Right atrium auricular region (tissue), 2 donors: Measurements from ENCODE around the gene FYB1. TPM values are rescaled to one million over a fixed set of nuclear protein-coding genes. Genes with fewer than 3 reads are reported as not detected.

Source experiments
- DNase-seq: peaks from one replicate; pipeline ENCODE4 v3.0.0-alpha.2; 2019; ENCODE audit warnings: low spot score
- H3K27ac ChIP-seq, 2 donors: fragments of 200-600 bp; sonication (generic); 1 replicate in 1 of 2; 2 replicates in 1 of 2; pipeline ENCODE4 v1.5.1; 2016 to 2019
- H3K27me3 ChIP-seq, 2 donors: fragments of 200-600 bp; sonication (generic); one replicate each; pipeline versions ENCODE4 v1.5.1 to v1.6.0; 2017 to 2019
- H3K36me3 ChIP-seq: fragments of 200-600 bp; sonication (generic); one replicate; pipeline ENCODE4 v1.5.1; 2016
- H3K4me1 ChIP-seq, 2 donors: fragments of 200-600 bp; sonication (generic); one replicate each; pipeline versions ENCODE4 v1.5.1 to v1.6.0; 2017 to 2019
- H3K4me3 ChIP-seq, 2 donors: fragments of 200-600 bp; sonication (generic); 1 replicate in 1 of 2; 2 replicates in 1 of 2; pipeline ENCODE4 v1.5.1; 2017 to 2019; ENCODE audit warnings: mild to moderate bottlenecking in 1 of 2, moderate library complexity in 1 of 2
- H3K9me3 ChIP-seq, 2 donors: fragments of 200-600 bp; sonication (generic); one replicate each; pipeline ENCODE4 v1.5.1; 2019
- total RNA-seq, 2 donors: library from RNA; depleted of rRNA; stranded (reverse); fragments of >200 nt; gene quantifications; one replicate each; pipeline ENCODE4 v1.1.0, GENCODE V29; 2016
- TF ChIP-seq, protein P1 (sequence below), 2 donors: fragments of 200-600 bp; sonication (generic); IDR thresholded peaks; one replicate each; pipeline ENCODE4 v1.5.1; 2019; ENCODE audit warnings: antibody characterized with exemption in 2 of 2

Gene FYB1, protein sequence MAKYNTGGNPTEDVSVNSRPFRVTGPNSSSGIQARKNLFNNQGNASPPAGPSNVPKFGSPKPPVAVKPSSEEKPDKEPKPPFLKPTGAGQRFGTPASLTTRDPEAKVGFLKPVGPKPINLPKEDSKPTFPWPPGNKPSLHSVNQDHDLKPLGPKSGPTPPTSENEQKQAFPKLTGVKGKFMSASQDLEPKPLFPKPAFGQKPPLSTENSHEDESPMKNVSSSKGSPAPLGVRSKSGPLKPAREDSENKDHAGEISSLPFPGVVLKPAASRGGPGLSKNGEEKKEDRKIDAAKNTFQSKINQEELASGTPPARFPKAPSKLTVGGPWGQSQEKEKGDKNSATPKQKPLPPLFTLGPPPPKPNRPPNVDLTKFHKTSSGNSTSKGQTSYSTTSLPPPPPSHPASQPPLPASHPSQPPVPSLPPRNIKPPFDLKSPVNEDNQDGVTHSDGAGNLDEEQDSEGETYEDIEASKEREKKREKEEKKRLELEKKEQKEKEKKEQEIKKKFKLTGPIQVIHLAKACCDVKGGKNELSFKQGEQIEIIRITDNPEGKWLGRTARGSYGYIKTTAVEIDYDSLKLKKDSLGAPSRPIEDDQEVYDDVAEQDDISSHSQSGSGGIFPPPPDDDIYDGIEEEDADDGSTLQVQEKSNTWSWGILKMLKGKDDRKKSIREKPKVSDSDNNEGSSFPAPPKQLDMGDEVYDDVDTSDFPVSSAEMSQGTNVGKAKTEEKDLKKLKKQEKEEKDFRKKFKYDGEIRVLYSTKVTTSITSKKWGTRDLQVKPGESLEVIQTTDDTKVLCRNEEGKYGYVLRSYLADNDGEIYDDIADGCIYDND
- total RNA-seq, result 1 to 10 TPM; 1.8 to 8.4 TPM

DNA sequence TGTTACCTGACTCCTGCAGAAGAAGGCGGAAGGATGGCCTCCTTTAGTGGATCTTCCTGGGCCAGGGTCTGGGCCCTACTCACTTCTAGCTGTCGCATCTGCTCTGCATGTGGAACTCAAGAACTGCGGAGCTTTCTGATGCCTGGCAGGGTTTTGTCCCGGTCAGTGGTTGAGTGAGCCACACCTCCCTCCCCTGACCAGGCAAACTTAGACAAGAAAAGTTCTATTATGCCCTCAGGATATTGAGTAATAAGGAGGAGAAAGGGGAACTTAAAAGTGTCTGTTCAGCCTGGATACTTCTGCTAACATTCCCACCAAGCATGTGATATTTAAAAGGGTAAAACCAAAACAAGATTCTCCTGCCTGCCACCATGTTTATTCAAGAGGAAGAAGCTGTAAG is at the start of gene FYB1:
Gene FYB1 (minus strand): TSS at position 127 of the 400 bp plus-strand sequence. CDS start 16,603 bp downstream, outside the sequence.
- TF ChIP-seq, protein P1, sequence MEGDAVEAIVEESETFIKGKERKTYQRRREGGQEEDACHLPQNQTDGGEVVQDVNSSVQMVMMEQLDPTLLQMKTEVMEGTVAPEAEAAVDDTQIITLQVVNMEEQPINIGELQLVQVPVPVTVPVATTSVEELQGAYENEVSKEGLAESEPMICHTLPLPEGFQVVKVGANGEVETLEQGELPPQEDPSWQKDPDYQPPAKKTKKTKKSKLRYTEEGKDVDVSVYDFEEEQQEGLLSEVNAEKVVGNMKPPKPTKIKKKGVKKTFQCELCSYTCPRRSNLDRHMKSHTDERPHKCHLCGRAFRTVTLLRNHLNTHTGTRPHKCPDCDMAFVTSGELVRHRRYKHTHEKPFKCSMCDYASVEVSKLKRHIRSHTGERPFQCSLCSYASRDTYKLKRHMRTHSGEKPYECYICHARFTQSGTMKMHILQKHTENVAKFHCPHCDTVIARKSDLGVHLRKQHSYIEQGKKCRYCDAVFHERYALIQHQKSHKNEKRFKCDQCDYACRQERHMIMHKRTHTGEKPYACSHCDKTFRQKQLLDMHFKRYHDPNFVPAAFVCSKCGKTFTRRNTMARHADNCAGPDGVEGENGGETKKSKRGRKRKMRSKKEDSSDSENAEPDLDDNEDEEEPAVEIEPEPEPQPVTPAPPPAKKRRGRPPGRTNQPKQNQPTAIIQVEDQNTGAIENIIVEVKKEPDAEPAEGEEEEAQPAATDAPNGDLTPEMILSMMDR (IDR thresholded peaks at IDR 0.05), result no peak
- no peaks in the 10 kb centered on the region for H3K9me3 ChIP-seq
- H3K27me3 ChIP-seq, result no peaks in the 10 kb centered on the region
- peak; percentile 68 for DNase-seq
- peak within 1 kb of the TSS in 1 of 2 donors; percentile 4 for H3K4me3 ChIP-seq
- no peaks in the 10 kb centered on the region for H3K36me3 ChIP-seq
- peaks cover 0 to 12% of the 10 kb centered on the region in 2 donors for H3K4me1 ChIP-seq
- peak within 1 kb of the TSS; percentile 22 to 51 for H3K27ac ChIP-seq

DNA sequence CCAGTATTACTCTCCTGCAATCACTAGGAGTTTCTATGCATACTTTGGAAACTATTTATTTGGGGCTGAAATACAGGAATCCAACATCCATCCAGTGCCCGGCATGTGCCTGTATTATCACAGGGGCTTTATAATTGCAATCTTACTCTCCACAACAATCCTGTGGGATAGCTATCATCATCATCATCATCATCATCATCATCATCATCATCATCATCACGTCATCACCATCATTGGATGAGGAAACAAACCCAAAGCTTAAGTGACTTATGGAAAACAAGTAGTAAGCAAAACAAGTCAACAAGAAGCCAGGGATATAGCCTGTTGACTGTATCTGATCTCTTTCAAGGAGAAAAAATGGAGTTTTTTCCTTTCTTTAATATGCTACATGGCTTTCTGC is 47.8 kb upstream of the FYB1 start:
- H3K27ac ChIP-seq, result no peak overlapping the region
- H3K4me1 ChIP-seq, result no peaks in the 10 kb centered on the region
- no peaks in the 10 kb centered on the region for H3K27me3 ChIP-seq
- H3K4me3 ChIP-seq, result no peak overlapping the region
- no peak for DNase-seq
- H3K36me3 ChIP-seq, result no peaks in the 10 kb centered on the region
- TF ChIP-seq, protein P1 (IDR thresholded peaks at IDR 0.05), result no peak
- H3K9me3 ChIP-seq, result no peaks in the 10 kb centered on the region

DNA sequence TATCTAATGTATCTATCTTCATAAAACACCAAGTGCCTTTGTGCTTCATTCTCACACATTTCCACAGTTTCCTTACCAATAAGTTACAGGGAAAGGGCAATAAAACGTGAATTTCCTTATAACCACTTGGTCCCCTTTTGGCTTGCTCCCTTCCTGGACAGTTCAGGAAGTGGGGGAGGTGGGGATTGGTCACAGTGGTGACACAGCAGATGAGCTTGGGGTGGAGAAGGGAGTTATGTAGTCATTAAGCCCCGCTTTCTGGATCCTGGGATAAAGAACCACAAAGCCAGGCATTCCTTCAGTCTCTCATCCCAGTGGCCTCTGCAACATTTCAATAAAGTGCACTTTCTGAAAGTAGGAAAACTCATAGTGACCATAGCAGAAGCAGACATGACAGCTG is 47.1 kb upstream of the FYB1 start:
- Histone ChIP-seq H3K27me3 (no peaks in the 10 kb centered on the region), H3K4me3 (no peak overlapping the region), H3K9me3 (no peaks in the 10 kb centered on the region), H3K27ac (no peak overlapping the region), H3K4me1 (no peaks in the 10 kb centered on the region), H3K36me3 (no peaks in the 10 kb centered on the region)
- DNase-seq, result no peak
- TF ChIP-seq, protein P1 (IDR thresholded peaks at IDR 0.05), result no peak

GRCh38 chr5:39264528-39264927 is 45.2 kb upstream of the FYB1 start:
- TF ChIP-seq, protein P1 (IDR thresholded peaks at IDR 0.05), result no peak
- Histone ChIP-seq H3K9me3 (no peaks in the 10 kb centered on the region), H3K4me1 (no peaks in the 10 kb centered on the region)

DNA sequence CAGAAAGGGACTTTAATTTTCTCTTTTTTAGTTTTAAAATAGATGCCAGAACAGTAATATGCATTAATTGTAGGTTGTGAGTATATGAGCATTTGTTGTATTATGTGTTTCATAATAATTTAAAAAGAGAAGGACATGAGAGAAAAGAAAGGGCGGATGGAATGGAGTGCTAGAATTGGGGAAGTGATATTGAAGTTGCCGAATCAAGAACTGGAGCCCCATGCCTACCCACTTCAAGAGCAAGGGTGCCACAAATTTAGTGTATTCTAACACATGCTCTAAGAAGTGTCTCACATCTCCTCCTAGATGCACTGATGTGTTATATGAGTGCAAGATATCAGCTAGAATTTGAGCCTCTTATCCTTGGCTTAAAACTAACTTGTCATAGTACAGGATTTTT is 43.6 kb upstream of the FYB1 start:
- Histone ChIP-seq H3K9me3 (no peaks in the 10 kb centered on the region), H3K4me3 (no peak overlapping the region), H3K27ac (no peak overlapping the region), H3K36me3 (no peaks in the 10 kb centered on the region), H3K27me3 (no peaks in the 10 kb centered on the region), H3K4me1 (no peaks in the 10 kb centered on the region)
- TF ChIP-seq, protein P1 (IDR thresholded peaks at IDR 0.05), result no peak
- DNase-seq, result no peak

More at GRCh38 chr5:39264528-39264927, 45.2 kb upstream of the FYB1 start:
- no peak overlapping the region for H3K4me3 ChIP-seq
- no peak overlapping the region for H3K27ac ChIP-seq
- H3K36me3 ChIP-seq, result no peaks in the 10 kb centered on the region
- DNase-seq, result no peak
- H3K27me3 ChIP-seq, result no peaks in the 10 kb centered on the region
